GM13976 (cell line): ENCODE results near the gene CAMK1D.

Experiments
- DNase-seq: peaks from one replicate; pipeline ENCODE4 v3.0.0; 2012; ENCODE audit warnings: low spot score
- in situ Hi-C: fragments of 300-500 bp; cut with MboI; formaldehyde crosslinking; loops from one replicate; pipeline ENCODE4 v1.12.0; 2022; ENCODE audit warnings: low sequenced_read_pairs, mixed read lengths, inconsistent platforms; ENCODE audit not compliant: unreplicated experiment
- TF ChIP-seq, protein P1 (sequence below): IDR thresholded peaks from 2 replicates; pipeline ENCODE4 v1.5.1; 2012; ENCODE audit warnings: borderline replicate concordance, mild to moderate bottlenecking; ENCODE audit not compliant: insufficient read depth; ENCODE audit errors: extremely low read depth, missing control alignments, control extremely low read depth

The CAMK1D gene

DNA sequence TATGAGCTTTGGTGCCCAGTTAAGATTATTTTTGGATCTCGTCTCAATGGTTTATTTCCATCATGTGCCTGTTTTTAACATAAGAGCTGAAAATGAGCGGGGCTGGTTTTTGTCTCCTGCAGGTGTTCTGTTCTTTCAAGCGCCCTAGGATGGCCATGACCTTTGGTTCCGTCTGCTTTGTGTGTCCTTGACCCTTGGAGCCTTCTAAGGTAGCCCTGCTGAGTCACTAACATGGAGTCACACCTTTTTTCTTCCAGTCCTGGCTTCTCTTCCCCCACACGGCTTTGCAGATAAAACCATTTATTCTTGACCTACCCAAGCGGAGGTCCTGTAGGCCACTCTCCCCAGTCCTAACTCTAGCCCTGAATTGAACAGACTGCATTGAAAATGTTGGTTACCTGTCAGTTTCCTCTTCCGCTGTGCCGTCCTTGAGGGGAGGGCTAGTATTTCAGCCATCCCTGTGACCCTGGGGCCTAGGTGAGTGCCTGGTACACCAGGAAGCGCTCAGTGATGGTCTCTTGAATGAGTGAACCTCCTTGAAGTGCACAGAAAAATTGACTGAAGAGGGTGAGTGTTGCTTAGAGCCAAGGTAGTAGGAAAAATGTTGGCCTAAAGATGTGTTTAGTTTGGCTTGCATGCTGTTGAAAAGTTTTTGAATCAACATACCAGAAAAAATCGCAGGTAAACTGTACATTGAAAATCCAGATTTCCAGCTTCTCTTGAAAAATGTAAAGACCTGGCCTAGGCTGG, 48.0 kb downstream of the CAMK1D start:
- in situ Hi-C loops, result no loop called here
- no peak for DNase-seq
- TF ChIP-seq, protein P1, sequence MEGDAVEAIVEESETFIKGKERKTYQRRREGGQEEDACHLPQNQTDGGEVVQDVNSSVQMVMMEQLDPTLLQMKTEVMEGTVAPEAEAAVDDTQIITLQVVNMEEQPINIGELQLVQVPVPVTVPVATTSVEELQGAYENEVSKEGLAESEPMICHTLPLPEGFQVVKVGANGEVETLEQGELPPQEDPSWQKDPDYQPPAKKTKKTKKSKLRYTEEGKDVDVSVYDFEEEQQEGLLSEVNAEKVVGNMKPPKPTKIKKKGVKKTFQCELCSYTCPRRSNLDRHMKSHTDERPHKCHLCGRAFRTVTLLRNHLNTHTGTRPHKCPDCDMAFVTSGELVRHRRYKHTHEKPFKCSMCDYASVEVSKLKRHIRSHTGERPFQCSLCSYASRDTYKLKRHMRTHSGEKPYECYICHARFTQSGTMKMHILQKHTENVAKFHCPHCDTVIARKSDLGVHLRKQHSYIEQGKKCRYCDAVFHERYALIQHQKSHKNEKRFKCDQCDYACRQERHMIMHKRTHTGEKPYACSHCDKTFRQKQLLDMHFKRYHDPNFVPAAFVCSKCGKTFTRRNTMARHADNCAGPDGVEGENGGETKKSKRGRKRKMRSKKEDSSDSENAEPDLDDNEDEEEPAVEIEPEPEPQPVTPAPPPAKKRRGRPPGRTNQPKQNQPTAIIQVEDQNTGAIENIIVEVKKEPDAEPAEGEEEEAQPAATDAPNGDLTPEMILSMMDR, result no peak

DNA sequence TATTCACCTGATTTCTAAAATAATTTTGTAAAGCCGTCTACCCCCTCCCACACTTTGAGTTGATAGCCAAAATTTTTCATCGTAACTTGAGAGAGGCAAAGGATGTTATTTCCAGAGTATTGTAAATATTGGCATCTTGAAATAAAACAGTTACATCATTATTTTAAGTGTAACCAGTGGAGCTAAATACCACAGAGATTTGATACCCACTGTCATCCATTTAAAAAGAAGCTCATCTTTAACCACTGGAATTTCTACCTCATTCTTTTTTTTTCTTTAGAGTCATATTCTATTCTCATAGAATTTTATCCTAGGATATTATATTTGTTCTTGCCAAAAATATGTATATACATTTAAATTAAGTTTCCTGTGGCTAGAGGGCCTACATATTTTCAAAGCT, 48.6 kb downstream of the CAMK1D start:
- TF ChIP-seq, protein P1, result no peak
- DNase-seq, result no peak
- in situ Hi-C loops, result no loop called here

DNA sequence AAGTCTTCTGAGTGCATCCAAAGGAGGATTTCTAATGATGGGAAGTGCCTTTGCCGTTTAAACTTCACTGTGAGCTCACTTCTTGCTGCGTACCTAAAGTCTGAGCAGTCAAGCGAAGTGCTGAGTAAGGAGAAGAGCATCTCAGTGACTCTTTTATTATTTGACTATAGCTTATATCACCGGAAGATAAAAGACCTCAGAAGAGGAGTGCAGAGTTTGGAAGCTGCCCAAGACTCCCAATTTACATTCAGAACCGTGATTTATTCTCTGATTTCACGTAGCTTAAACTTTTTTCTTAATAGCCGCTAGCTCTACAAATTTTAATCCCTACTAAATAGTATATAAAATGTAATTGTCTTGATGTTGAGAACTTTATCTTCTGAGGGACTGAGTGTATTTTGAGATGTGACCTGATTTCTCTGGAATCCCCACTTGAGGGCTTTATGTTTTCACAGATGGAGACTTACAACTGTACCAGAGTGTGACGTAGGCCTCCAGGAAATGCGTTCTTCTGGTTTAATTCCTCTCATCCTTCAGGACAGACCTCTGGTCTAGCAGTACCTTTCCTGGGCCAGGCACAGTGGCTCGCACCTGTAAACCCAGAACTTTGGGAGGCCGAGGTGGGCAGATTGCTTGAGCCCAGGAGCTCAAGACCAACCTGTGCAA, 51.1 kb downstream of the CAMK1D start:
- TF ChIP-seq, protein P1, result no peak
- DNase-seq, result no peak
- in situ Hi-C loops, result no loop called here

DNA sequence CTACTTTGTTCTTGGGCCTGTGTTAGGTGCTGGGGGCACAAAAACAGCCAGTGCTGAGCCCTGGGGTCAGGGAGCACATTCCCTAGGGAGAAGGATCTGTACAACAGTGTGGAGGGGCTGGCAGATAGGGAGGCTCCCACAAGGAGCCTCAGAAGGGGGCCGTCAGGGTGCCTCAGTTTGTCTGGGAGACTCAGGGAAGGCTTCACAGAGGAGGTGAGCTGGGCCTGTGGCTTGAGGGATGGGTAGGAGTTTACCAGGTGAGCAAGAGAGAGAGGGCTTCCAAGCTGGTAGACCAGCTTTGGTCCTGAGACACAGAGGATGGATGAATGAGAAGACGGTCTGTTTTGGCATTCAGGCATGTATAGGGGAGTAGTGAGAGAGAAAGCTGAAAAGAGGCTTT, 52.1 kb downstream of the CAMK1D start:
- in situ Hi-C loops, result no loop called here
- no peak for DNase-seq
- TF ChIP-seq, protein P1, result no peak

DNA sequence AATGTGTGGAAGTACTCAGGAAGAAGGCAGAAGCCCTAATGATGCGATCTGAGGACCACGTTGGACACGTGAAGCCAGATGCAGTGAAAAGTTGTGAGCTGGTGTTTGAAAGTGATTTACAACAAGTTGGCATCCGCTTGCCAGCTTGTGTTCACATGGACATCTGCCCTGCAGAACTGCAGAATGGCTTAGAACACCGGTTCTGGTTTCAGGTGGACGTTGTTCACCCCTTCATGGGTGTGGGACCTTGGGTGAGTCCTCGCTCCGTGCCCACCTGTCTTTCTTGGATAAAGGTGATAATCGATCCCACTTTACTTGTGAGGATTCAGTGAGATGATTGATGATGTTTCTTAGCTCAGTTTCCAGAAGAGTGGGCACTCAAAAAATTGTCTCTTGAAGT, 53.8 kb downstream of the CAMK1D start:
- no peak for DNase-seq
- TF ChIP-seq, protein P1, result no peak
- in situ Hi-C loops, result no loop called here

DNA sequence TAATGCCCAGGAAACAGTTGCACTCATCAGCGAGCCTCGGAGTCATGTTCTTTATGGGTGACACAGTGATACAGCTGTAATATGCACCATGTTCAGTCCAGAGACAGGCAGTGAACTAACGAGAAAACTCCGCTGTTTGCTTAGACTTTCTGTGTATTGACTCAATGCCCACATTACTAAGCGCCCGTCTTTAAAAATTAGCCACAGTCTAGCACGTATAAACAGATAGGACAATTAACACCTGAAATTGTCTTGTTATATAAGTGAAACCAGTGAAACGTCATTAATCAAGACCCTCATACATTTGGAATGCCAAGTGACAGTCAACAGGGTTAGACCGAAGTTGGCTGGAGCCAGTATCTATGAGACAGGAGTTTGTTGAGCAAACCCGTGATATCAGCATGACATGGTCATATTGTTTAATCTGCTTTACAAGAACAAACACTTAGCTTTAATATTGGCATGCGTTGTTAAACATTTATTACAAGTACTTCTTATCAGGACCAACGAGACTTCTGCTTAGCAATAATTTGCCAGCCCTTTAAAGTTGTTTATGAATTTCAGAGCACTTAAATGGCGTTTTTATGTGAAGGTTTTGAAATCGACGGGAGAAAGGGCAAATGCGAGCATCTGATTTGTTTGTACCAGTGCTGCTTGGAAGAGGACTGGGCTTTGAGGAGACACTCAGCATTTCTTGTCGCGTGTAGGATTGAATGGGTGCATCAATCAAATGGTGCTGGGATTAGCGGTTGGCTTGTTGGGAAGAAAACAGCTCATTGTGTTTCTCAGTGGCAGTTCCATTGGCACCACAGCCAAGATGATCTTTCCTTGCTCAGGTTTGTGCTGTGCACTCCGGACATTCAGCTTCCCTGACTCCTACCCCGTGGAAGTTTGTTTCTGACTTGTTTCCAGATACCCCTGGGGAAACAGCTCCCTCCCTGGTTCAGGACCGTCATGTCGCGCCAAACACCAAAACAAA, 56.3 kb downstream of the CAMK1D start:
- no peak for DNase-seq
- in situ Hi-C loops, result no loop called here
- TF ChIP-seq, protein P1, result no peak
